ENCODE data around the gene GSX2.

DNA sequence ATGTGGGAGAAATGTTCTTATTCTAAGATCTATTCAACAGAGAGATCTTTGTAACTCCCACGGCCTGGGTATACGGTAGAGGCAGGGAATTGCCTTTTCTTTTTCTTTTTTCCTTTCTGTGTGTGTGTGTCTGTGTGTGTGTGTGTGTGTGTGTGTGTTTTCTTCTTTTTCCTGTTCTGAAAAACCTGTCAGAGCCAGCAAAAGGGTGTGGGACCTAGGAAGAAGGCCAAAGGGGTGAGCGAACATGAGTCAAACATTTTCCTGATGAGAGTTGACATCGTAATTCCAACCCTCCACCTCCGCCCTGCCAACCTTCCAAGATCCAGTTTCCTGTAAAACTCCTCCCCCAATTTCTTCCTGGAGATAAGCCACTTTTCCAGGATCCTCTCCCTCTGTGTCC lies 32.8 kb upstream of the GSX2 start:
- TF ChIP-seq POLR2A (IDR thresholded peaks at IDR 0.05; ENCODE audit: low read depth, low read length) = no peak
- no peak for TF ChIP-seq POLR2AphosphoS5 (IDR thresholded peaks at IDR 0.05; ENCODE audit: low read depth, low read length)
- TF ChIP-seq TAF1 (IDR thresholded peaks at IDR 0.05; ENCODE audit: low read depth, low read length) = no peak
- no peak for TF ChIP-seq POU2F2 (IDR thresholded peaks at IDR 0.05; ENCODE audit: low read depth, low read length)
- TF ChIP-seq SPI1 (IDR thresholded peaks at IDR 0.05; ENCODE audit: low read depth, low read length) = no peak
- no peak for TF ChIP-seq PAX5 (IDR thresholded peaks at IDR 0.05; ENCODE audit: insufficient read depth, low read length, severe bottlenecking)
